K562 (cell line): ENCODE data around the gene ID1. TPM values are rescaled to one million over a fixed set of nuclear protein-coding genes. Genes with fewer than 3 reads are reported as not detected.
A peak's percentile ranks its signal among the peaks of the same experiment; 100 is the strongest.

Experiments used
- ARHGAP35 ChIP-seq: fragments of 450-650 bp; IDR thresholded peaks from 2 replicates; pipeline ENCODE4 v1.6.1; 2018; ENCODE audit not compliant: partially characterized antibody
- BCOR ChIP-seq: fragments of 450-650 bp; IDR thresholded peaks from 2 replicates; pipeline ENCODE4 v1.6.1; 2016
- CREB1 ChIP-seq, 2 experiments: sonication (generic) in 1 of 2; formaldehyde crosslinking in 1 of 2; IDR thresholded peaks; 2 replicates each; pipeline versions ENCODE4 v1.6.1 to v1.8.0; 2012 to 2022; ENCODE audit warnings: inconsistent platforms in 1 of 2, mild to moderate bottlenecking in 1 of 2, missing genetic modification reagents in 1 of 2, moderate library complexity in 1 of 2
- CTBP1 ChIP-seq: fragments of 450-650 bp; IDR thresholded peaks from 2 replicates; pipeline ENCODE4 v1.6.1; 2016; ENCODE audit warnings: borderline replicate concordance
- DACH1 ChIP-seq: fragments of 450-650 bp; IDR thresholded peaks from 2 replicates; pipeline ENCODE4 v1.6.1; 2018; ENCODE audit not compliant: partially characterized antibody
- FOXP1 ChIP-seq: sonication (generic); formaldehyde crosslinking; IDR thresholded peaks from 2 replicates; pipeline ENCODE4 v1.8.0; 2022; ENCODE audit warnings: mild to moderate bottlenecking, missing genetic modification reagents
- GATAD2A ChIP-seq: fragments of 450-650 bp; IDR thresholded peaks from 2 replicates; pipeline ENCODE4 v1.6.1; 2017
- GTF2A2 ChIP-seq: IDR thresholded peaks from 2 replicates; pipeline ENCODE4 v1.6.1; 2016; ENCODE audit warnings: mild to moderate bottlenecking, missing genetic modification characterization, missing compliant biosample characterization
- HIVEP1 ChIP-seq: fragments of 250-450 bp; sonication (Bioruptor Pico); IDR thresholded peaks from 2 replicates; pipeline ENCODE4 v1.4.0; 2020; ENCODE audit warnings: mild to moderate bottlenecking
- KDM5B ChIP-seq: fragments of 200-600 bp; sonication (generic); IDR thresholded peaks from 2 replicates; pipeline ENCODE4 v1.6.1; 2012; ENCODE audit warnings: low read depth, mild to moderate bottlenecking, moderate library complexity, low read length, control low read depth, inconsistent platforms; ENCODE audit not compliant: insufficient replicate concordance
- NFATC3 ChIP-seq: fragments of 450-650 bp; IDR thresholded peaks from 2 replicates; pipeline ENCODE4 v1.6.1; 2017; ENCODE audit warnings: mild to moderate bottlenecking
- OTX1 ChIP-seq: fragments of 450-650 bp; formaldehyde crosslinking; IDR thresholded peaks from 2 replicates; pipeline ENCODE4 v1.4.0; 2022; ENCODE audit warnings: mild to moderate bottlenecking
- SREBF2 ChIP-seq: sonication (generic); formaldehyde crosslinking; IDR thresholded peaks from 2 replicates; pipeline ENCODE4 v1.4.0; 2020; ENCODE audit warnings: mild to moderate bottlenecking, missing genetic modification reagents
- THRAP3 ChIP-seq: fragments of 450-650 bp; IDR thresholded peaks from 2 replicates; pipeline ENCODE4 v1.6.1; 2016; ENCODE audit warnings: mild to moderate bottlenecking, inconsistent platforms, borderline replicate concordance
- ZSCAN29 ChIP-seq: fragments of 450-650 bp; IDR thresholded peaks from 2 replicates; pipeline ENCODE4 v1.6.1; 2017
- polyA plus RNA-seq, 8 experiments: library from polyadenylated mRNA; depleted of rRNA in 4 of 8; stranded (reverse) in 5 of 8; unstranded in 3 of 8; fragments of >200 nt; fragmentation: Nextera tagmentation in 2 of 8; fragmentation: Illumina TruSeq in 1 of 8; extraction: Ambion mirVana in 2 of 8; extraction: Trizol in 1 of 8; gene quantifications; 2 replicates each; pipeline versions ENCODE4 v1.2.1 to v1.2.3, GENCODE V29; 2011 to 2014; ENCODE audit warnings: inconsistent platforms in 1 of 8, missing spikeins in 1 of 8
- total RNA-seq, 7 experiments: library from RNA; depleted of rRNA in 6 of 7; stranded (reverse); fragments of >200 nt in 6 of 7; fragmentation: Illumina TruSeq in 2 of 7; extraction: Trizol in 2 of 7; gene quantifications; 2 replicates each; pipeline versions ENCODE4 v1.2.1 to v1.2.3, GENCODE V29; 2011 to 2021; ENCODE audit warnings: low replicate concordance in 1 of 7
- TF ChIP-seq, protein P1 (sequence below): fragments of 450-650 bp; IDR thresholded peaks from 2 replicates; pipeline ENCODE4 v1.6.1; 2016
- TF ChIP-seq, protein P2 (sequence below): fragments of 450-650 bp; IDR thresholded peaks from 2 replicates; pipeline ENCODE4 v1.6.1; 2016; ENCODE audit warnings: antibody characterized with exemption
- TF ChIP-seq, protein P3 (sequence below), 2 experiments: fragments of 450-650 bp in 1 of 2; sonication (generic) in 1 of 2; formaldehyde crosslinking in 1 of 2; IDR thresholded peaks in 1 of 2; conservative IDR thresholded peaks in 1 of 2; 2 replicates each; pipeline versions ENCODE4 v1.6.1 to v1.8.1; 2016 to 2023; ENCODE audit warnings: mild to moderate bottlenecking in 2 of 2, moderate library complexity in 2 of 2, inconsistent platforms in 1 of 2, missing genetic modification reagents in 1 of 2
- TF ChIP-seq, protein P4 (sequence below), 2 experiments: fragments of 150-350 bp in 1 of 2; IDR thresholded peaks; 2 replicates each; pipeline ENCODE4 v1.6.1; 2012 to 2016; ENCODE audit warnings: low read depth in 2 of 2, low read length in 2 of 2, mild to moderate bottlenecking in 1 of 2, moderate library complexity in 1 of 2
- TF ChIP-seq, protein P5 (sequence below): sonication (generic); formaldehyde crosslinking; IDR thresholded peaks from 2 replicates; pipeline ENCODE4 v1.9.0; 2022; ENCODE audit warnings: mild to moderate bottlenecking, missing genetic modification reagents

Gene ID1
- total and polyA plus RNA-seq, 9 of the 15 experiments (the other 6 are each of a cell fraction or from before 2014, with no cell fraction given) = 1.4 to 358 (median 65.0) TPM

DNA sequence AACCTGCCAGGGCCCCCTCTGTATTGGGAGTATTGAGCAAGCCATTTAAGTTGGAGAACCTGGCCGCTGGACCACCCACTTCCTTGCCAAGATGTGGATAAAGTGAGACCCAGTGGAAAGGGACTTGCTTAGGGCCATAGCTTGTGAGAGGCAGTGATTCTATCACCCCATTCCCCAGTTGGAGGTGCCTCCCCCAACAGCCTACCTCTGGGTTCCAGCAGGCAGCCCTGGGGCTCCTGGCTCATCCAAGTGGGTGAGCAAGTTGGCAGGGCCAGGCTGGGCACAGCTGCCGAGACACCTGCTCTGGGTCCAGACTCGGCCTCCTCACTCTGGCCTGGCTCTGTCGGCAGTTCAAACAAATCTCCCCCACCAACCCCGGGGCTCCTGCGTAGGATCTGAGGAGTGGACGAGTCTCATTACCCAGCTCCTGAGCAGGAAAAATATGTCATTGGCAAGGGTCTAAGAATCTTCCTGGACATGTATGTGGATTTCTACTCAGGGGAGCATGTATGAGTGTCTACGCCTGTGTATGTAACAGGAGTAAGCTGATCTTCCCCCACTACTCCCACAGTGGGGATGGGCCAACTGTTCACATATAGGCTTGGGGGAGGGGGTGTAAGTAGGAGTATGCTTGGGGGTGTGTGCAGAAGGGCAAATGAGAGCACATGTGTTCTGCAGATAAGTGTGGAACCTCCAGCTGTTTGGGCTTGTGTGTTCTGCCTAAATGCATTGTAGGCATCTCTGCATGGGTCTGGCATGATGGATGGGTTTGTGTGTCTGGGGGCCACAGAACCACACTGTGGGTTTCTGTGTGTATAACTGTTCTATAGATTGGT lies 1.9 kb downstream of the ID1 start (continued):
- TF ChIP-seq GATAD2A (peak; percentile 52; the same call in 1 of the 2 replicates), OTX1 (CRISPR knock-in tag) (0 out of 2 replicates have a peak, but pooled peaks have one; percentile 38), HIVEP1 (no peak), DACH1 (peak; percentile 99), KDM5B (peak; percentile 83), ZSCAN29 (no peak), THRAP3 (peak; percentile 80), ARHGAP35 (no peak), SREBF2 (CRISPR knock-in tag) (no peak), CREB1 (IDR thresholded peaks at IDR 0.05) (peak; percentile 28; the same call in 1 of the 2 replicates), CREB1 (CRISPR knock-in tag; IDR thresholded peaks at IDR 0.05) (no peak), FOXP1 (CRISPR knock-in tag) (peak; percentile 77; the same call in 1 of the 2 replicates), GTF2A2 (no peak), NFATC3 (no peak), BCOR (peak; percentile 72; the same call in 1 of the 2 replicates), CTBP1 (peak; percentile 57; the same call in 1 of the 2 replicates)
- TF ChIP-seq, protein P1, sequence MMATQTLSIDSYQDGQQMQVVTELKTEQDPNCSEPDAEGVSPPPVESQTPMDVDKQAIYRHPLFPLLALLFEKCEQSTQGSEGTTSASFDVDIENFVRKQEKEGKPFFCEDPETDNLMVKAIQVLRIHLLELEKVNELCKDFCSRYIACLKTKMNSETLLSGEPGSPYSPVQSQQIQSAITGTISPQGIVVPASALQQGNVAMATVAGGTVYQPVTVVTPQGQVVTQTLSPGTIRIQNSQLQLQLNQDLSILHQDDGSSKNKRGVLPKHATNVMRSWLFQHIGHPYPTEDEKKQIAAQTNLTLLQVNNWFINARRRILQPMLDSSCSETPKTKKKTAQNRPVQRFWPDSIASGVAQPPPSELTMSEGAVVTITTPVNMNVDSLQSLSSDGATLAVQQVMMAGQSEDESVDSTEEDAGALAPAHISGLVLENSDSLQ = peak; percentile 73; the same call in 1 of the 2 replicates
- TF ChIP-seq, protein P2, sequence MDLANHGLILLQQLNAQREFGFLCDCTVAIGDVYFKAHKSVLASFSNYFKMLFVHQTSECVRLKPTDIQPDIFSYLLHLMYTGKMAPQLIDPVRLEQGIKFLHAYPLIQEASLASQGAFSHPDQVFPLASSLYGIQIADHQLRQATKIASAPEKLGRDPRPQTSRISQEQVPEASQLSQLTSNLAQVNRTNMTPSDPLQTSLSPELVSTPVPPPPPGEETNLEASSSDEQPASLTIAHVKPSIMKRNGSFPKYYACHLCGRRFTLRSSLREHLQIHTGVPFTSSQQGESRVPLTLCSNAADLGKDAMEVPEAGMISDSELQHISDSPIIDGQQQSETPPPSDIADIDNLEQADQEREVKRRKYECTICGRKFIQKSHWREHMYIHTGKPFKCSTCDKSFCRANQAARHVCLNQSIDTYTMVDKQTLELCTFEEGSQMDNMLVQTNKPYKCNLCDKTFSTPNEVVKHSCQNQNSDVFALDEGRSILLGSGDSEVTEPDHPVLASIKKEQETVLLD = peak; percentile 69
- TF ChIP-seq, protein P3, sequence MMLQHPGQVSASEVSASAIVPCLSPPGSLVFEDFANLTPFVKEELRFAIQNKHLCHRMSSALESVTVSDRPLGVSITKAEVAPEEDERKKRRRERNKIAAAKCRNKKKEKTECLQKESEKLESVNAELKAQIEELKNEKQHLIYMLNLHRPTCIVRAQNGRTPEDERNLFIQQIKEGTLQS (IDR thresholded peaks at IDR 0.05) = no peak; the same call in 1 of the 2 replicates
- TF ChIP-seq, protein P3 (CRISPR knock-in tag; conservative IDR thresholded peaks at IDR 0.05) = no peak; the same call in 1 of the 2 replicates
- TF ChIP-seq, protein P4, sequence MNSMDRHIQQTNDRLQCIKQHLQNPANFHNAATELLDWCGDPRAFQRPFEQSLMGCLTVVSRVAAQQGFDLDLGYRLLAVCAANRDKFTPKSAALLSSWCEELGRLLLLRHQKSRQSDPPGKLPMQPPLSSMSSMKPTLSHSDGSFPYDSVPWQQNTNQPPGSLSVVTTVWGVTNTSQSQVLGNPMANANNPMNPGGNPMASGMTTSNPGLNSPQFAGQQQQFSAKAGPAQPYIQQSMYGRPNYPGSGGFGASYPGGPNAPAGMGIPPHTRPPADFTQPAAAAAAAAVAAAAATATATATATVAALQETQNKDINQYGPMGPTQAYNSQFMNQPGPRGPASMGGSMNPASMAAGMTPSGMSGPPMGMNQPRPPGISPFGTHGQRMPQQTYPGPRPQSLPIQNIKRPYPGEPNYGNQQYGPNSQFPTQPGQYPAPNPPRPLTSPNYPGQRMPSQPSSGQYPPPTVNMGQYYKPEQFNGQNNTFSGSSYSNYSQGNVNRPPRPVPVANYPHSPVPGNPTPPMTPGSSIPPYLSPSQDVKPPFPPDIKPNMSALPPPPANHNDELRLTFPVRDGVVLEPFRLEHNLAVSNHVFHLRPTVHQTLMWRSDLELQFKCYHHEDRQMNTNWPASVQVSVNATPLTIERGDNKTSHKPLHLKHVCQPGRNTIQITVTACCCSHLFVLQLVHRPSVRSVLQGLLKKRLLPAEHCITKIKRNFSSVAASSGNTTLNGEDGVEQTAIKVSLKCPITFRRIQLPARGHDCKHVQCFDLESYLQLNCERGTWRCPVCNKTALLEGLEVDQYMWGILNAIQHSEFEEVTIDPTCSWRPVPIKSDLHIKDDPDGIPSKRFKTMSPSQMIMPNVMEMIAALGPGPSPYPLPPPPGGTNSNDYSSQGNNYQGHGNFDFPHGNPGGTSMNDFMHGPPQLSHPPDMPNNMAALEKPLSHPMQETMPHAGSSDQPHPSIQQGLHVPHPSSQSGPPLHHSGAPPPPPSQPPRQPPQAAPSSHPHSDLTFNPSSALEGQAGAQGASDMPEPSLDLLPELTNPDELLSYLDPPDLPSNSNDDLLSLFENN (IDR thresholded peaks at IDR 0.05; ENCODE audit: low read depth in 2 of 2, low read length in 2 of 2) = peak in 1 of 2 experiments; percentile 81; a peak in 1 of 4 replicates
- TF ChIP-seq, protein P5, sequence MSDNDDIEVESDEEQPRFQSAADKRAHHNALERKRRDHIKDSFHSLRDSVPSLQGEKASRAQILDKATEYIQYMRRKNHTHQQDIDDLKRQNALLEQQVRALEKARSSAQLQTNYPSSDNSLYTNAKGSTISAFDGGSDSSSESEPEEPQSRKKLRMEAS (CRISPR knock-in tag) = peak; percentile 83
